GM21619 (cell line): ENCODE results near the gene SEC14L5.

ENCODE experiments used
- ATAC-seq: cut with Tn5 transposase; IDR thresholded peaks from one replicate; pipeline ENCODE4 v1.9.1; 2021; ENCODE audit not compliant: unreplicated experiment

Gene SEC14L5

DNA sequence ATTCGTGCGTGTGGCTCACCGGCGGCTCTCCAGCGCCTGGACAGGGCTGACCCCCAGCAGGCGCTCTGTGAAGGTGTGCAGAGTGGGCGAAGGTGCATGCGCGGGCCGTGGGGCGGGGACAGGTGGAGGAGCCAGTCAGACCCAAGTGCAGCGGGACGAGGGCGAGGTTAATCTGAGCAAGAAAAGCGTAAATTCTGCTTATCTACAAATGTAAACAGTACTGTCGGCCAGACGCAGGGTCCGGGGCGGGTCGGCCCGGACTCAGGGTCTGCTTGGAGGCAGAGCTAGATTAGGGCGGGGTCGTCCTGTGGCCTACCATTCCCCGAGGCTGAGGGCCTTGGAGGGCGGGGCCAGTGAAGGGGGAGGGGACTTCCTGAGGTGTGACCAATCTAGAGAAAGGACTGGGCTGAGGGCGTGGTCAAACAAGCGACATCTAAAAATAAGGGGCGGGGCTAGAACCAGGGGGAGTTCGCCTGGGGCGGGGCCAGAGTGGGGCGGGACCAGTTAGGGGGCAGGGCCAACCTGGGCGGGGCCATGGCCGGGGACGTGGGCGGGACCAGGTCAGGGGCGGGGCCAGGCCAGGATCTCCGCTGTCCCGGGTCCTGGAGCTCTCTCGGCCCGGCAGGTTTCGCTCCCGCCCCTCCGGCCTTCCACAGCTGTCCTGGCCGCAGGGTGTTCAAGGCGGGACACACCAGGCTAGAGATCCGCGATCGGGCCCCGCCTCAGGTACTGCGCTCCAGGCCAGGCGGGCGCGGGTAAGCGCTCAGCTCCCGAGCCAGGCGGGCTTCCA, at the start of gene SEC14L5:
SEC14L5 (plus strand) TSS at position 611 of the 790 bp plus-strand sequence. CDS start 994 bp downstream, outside the sequence.
- peak; percentile 74 for ATAC-seq

DNA sequence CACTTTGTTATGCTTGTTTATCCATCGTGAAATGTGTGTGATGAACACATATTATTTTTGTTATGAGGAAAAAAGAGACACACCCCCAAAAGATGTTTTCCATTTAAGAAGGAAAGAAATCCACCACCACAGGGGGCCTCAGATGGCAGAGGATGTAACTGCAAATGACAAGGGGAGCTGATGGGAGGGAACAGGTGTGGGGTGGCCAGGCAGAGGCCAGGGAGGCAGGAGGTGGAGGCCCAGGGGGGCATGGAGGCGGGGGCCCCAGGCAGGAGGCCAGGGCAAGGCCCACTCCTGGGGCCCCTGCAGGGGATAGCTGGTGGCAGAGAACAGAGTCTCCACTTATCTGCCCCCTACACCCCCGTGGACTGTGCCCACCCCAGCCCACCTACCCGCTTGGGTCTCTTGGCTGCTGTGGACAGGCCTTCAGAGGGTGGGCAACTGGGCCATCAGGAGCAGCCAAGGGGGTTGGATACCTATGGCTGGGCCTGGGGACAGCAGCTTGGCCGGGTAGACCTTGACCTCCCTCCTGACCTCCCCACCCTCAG, 49.2 kb upstream of the SEC14L5 start:
- ATAC-seq = no peak

DNA sequence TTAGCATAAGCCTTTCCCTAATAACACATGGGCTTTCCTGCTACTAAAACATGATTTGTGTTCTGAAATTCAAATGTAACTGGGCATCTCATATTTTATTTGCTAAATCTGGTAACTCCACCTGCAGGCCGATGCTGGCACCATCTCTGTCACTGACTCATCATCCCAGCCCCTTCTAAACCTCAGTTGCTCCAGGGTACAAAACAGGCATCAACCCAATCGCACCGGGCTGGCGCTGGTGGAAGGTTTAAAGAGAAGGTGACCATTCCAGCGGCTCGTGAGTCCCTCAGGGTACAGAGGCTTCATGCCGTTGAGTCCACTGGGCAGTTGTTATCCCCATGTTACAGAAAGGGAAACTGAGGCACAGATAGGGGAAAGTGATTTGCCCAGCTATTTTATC, 48.3 kb upstream of the SEC14L5 start:
- ATAC-seq = no peak

DNA sequence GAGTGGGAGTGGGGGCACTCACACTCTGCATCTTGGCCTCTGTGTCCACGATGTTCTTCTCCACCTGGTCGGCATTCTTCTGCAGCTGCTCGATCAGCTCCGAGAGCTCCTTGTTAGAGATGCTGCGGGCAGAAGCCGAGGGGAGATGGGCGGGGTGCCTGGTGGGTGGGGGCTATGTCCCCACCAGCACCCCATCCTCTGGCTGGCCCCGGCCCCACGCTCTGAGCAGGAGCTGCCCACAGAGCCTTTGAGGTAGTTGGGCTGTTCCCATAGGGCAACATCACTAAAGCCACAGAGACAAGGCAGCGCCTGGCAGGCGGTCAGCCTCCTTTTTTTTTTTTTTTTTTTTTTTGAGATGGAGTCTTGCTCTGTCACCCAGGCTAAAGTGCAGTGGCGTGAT, 47.3 kb upstream of the SEC14L5 start:
- ATAC-seq = no peak

DNA sequence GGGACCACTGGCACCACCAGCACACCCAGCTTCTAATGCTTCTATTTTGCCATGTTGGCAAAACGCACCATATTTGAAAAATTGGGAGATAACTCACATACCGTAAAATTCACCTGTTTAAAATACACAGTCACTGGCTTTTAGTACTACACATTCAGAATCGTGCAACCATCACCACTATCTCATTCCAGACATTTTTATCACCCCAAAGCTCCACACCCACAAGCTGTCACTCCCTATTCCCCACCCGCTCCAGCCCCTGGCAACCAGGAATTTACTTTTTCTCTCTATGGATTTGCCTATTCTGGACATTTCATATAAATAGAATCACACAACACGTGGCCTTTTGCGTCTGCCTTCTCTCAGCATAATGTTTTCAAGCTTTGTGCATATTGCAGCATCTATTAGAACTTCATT, 46.2 kb upstream of the SEC14L5 start:
- no peak for ATAC-seq

DNA sequence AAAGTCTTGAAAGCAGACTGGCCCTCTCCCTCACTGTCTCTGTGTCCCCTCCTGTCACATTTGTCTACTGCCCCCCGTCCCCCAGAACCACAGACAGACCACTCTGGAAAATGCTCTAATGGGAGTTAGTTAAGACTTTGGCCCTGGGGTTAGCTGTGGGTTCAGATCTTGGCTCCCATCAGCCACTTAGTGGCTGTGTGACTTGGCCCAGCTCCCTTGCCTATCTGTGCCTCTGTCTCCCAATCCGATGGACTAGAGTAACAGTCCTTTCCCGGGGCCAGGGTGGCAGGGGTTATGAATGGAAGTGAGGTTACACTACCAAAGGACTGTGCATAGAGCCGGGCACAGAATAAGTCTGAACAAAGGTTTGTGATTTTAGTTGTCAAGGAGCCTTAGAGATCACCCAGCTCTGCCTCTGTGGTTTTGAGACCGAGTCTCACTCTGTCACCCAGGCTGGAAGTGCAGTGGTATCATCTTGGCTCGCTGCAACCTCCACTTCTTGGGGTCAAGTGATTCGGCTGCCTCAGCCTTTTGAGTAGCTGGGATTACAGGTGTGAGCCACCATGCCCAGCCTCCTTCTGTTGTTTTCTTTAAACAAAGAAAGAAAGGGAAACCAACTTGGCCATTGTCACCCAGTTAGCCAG, 44.9 kb upstream of the SEC14L5 start:
- ATAC-seq = no peak

DNA sequence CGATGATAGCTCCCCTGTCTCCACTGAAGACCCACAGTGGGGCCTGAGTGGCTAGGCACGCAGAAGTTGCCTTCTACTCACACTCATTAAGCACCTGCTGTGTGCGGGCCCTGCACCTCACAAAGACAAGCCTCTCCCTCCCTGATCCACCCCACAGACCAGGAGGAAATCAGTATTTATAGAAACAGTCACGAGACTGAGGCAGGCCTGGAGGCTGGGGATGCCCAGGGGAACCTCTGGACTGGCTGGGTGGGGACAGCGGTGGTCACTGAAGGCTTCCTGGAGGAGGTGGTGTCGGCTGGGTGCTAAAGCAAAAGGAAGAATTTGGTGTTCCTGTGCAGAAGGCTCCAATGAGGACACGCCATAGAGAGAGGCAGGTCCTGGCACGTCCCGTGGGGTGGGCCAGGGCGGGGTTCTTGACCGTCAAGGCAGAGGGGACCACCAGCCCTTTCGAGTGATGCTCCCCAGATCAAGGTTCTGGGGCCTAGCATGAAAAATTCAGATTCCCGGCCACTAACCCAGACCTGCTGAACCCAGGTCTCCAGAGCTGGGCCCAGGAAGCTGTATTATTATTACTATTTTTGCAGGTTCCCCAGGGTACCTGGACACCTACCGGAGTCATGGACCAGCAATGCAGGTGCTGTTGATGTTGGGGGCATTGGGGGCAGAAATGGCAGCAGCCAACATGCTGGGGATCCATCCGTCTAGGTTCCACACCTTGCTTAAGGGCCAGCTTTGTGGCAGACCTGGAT, 44.2 kb upstream of the SEC14L5 start:
- ATAC-seq = no peak

DNA sequence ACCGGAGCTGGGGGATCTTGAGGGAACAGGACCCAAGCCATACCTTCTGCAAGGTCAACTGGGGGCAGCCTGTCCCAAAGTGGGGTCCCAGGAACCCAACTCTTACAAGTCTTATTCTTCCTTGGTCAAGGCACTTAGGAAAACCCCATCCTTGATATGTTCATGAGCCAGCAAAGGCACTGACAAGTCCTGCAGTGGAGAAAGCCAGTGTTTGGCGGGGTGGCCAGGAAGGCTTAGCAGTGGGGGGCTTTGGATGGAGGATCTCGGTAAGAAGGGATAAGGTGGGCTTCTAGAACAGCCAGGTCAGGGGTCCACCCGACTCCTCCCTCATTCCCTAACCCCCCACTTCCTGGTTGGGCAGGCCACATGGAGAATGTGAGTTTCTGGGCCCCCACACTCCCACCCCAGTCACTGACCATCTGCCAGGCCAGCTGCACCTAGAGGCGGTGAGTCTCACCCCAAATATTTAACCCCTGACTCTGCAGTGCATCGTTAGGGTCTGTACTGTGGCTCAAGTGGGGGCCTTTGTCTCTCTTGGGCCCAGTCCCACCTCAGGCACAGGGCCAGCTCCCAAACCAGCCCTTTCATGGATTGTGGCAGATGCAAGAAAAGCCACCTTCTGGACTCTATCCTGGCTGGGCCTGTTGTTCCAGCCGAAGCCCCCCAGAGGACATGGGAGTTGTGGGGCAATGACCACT, 43.5 kb upstream of the SEC14L5 start:
- no peak for ATAC-seq

DNA sequence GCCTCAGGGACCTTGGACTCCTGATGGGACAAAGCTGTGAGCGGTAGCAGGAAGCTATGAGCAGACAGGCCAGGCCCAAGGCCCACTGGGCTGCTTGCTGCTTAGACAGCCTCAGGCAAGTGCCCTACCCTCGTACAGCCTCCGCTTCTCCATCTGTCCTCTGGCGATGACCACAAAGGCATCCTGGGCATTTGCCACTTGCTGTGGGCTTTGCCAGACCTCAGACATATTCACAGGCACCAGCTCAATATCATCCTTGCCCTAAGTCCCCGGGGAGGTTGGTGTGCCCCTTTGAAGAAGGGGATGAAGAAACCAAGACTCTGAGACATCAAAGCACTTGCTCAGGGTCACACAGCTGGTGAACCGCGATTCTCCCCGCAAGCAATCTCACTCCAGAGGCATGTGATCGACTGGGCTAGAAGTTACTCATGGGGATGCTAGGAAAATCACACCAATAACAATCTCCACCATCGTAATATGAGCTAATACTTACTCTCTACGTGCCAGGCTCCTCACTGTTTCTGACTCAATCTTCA, 42.8 kb upstream of the SEC14L5 start:
- no peak for ATAC-seq

DNA sequence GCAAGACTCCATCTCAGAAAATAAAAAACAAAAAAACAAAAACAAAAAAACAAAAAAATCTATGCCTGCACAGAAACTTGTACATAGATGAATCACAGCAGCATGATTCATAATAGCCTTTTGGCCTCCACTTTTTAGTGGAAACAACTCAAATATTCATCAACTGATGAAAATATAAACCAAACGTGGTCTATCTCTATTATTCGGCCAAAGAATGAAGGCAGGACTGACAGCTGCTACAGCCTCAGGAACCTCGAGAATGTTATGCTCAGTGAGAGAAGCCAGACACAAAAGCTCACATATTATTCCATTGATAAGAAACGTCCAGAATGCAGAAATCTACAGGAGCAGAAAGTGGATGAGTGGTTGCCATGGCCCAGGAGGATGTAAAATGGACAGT, 41.0 kb upstream of the SEC14L5 start:
- ATAC-seq = no peak

DNA sequence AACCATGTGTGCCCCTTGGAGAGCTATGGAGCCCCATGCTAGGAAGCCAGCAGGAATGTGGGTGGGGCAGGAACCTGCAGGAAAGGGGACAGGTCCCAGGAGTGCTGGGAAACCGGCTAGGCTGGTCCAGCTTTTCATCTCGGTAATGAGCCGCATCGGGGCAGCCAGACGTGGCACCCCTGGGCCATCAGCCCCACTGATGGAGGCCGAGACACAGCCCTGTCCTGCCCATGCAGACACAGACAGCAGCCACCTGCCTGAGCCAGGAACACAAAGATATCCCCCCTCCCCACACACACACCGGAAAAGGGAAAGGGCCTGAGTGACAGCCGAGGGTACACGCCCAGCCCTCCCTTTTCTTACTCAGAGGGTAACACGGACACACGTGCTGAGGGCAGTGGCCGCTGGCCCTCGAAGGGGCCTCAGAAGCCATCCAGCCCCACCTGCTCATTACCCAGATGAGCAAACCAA, 39.3 kb upstream of the SEC14L5 start:
- no peak for ATAC-seq

DNA sequence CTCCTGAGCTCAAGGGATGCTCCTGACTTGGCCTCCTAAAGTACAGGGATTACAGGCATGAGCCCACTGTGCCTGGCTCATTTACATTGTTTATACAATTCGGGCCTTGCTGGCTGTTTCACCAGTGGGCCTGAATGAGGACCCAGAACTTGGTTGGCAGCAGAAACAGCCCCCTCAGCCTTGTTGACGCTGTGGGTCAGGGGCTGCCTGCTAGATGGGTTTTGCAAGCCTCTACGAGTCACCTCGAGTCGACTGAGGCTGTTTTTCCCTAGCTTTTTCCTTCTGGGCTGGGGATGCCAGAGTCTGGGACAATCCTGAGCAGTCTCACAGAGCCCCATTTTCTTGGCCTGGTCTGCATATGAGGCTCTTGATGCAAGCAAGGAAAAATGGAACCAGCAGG, 37.3 kb upstream of the SEC14L5 start:
- no peak for ATAC-seq

DNA sequence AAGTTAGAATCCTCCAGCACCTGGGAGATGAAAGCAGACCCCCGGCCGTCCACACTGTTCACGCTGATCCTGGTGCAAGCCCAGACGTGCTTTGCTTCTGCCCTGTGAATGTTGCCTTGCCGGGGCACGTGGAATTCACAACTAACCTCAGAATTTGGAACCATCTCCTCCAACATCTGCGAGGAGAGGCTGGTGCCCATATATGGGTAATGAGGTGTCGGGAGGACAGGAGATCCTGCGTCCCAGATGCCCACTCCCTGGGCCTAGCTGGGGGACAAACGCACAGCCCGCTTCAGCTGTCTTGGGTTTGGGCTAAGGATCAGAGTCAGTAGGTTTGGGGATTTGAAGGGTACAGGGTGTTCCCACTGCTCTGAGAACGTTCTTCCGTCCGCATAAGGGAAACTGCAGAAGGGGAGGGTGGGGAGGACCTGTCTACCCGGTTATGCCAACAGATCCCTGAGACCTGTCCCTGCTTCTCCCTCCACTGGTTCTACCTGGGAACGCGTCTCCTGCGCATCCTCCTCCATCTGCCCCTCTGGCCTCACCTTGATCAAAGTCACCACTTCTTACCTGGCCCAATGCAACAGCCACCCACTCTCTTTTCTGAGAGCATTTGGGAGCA, 35.3 kb upstream of the SEC14L5 start:
- no peak for ATAC-seq

DNA sequence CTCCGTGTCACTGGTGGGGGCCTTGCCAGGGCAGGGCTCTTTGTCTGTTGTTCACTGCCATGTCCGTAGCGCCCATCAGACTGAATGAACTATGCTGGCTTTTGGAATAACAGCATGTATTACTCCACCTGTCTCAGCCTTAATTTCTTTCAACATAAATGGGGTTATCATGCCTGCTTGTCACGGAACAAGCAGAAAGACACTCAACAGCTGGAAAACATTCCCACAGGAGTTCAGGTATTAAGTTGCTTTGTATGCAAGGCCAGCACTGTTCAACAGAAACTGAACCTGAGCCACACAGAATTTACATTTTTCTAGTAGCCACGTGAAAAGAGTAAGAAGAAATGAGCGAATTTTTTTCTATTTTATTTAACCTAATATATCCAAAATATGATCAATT, 34.3 kb upstream of the SEC14L5 start:
- ATAC-seq = no peak

DNA sequence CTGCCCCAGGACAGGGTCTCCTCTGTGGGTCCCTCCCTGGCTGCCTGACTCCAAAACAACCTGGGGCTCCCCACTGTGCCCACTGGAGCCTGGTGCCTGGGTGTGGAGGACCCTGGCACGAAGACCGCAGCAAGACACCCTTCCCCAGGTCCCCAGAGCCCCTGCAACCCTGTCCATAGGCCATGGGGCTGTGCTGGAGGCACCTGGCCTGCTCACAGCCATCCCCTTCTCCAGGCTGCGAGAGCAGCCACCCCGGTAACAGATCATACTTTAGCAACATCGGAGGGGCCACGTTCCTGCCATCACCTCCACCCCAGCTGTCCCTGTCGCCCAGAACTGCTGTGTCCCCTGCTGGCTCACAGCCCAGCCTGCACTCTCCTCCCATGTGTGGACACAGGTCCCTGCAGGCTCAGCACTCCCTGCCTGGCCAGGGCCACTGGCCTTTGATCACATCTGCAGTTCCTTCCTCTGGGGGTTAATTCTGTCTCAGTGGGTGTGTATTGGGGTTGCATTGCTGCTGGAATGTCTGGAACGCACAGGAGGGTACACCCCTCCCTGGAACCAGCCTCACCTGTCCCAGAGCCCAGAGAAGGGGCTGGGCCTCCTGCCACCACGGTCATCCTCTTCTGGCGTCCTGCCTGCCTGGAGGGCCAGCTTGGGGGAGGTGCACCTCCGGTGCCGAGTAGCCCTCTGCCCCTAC, 33.4 kb upstream of the SEC14L5 start:
- ATAC-seq = no peak

DNA sequence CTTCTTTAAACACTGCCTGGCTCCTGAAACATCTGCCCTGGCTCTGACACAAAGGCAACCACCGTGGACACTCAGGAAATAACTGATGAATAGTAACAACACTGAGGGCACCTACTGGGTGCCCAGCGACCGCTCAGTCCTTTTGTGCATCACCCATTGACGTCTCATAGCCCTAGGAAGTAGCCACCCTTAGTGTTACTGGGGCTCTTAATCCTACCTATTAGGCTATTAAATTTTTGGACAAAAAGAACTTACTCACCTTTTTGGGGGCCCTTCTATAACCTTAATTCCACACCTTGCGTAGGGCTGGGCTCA, 32.9 kb upstream of the SEC14L5 start:
- no peak for ATAC-seq

DNA sequence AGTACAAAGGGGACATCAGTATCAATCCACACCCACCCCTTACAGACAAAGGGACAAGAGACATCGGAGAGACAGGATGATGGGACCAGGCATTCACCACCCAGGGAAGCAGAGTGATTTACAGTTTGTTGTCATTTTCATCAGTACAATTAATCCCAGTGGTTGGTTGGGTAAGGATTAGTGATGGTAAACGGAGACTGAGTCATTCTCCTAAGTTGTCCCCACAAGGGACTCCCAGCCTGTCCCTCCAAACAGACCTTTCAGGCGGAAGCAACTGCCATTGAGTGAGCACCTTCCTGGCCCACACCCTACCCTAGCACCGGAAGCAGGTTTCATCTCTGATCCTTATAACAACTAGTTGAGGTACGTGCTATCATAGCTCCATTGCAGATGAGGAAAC, 32.3 kb upstream of the SEC14L5 start:
- ATAC-seq = no peak

DNA sequence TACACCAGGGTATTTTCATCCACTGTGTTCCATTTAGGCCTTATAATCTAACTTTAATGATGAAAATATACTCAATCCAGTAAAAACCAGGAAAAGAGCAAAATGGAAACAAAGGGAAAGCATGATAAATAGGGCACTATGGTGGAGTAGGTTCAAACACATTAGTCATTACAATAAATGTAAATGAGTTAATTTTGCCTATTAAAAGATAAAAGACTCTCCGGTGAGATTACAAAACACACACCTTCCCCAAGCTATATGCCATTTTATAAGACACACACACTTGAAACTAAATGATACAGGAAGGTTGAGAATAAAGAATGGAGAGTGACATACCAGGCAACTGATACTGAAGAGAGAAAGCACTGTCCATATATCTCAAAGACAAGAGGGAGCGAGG, 31.2 kb upstream of the SEC14L5 start:
- ATAC-seq = no peak

DNA sequence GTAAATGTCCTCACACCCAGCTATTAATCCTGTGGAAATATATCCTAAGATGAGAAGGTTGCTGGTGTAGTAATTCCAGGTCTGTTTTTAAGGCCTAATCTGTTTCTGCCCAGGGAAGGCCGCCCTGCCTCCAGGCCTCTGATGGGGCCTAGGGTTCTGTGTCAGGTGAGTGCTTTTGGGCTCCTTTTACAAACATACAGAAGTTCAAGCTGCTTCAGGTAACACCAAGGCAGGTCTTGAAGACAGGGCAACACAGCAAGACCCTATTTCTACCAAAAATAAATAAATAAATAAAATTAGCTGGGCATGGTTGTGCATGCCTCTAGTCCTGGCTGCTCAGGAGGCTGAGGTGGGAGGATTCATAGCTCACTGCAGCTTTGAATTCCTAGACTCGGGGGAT, 30.5 kb upstream of the SEC14L5 start:
- no peak for ATAC-seq

DNA sequence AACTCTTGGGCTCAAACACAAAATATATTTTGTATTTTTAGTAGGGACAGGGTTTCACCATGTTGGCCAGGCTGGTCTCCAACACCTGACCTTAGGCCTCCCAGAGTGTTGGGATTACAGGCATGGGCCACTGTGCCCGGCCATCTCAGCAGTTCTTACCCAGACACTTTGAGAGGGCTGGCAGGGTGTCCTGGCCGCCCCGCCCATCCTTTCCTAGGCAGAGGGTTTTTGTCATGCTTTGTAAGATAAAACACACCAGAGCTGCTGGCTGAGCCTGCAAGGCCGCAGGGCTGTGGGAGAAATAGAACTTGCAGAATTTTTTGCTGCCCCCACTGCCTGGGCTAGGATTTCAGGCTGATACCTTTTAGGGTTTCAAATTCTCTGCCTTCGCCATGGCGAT, 29.9 kb upstream of the SEC14L5 start:
- ATAC-seq = no peak
